ENCODE measurements around the gene LSAMP.

The LSAMP gene

GRCh38 chr3:116155841-116156240, 289.4 kb downstream of the LSAMP start:
- DNase-seq = no peak

- DNase-seq = no peak
Measured at GRCh38 chr3:116154389-116154788, 290.9 kb downstream of the LSAMP start.

- no peak for DNase-seq
Measured at GRCh38 chr3:116153174-116153573, 292.1 kb downstream of the LSAMP start.

GRCh38 chr3:116150655-116151167, 294.6 kb downstream of the LSAMP start:
- no peak for DNase-seq

GRCh38 chr3:116148881-116149851, 296.1 kb downstream of the LSAMP start:
- no peak for DNase-seq

- DNase-seq = no peak
Measured at GRCh38 chr3:116145613-116146012, 299.7 kb downstream of the LSAMP start.

GRCh38 chr3:116141724-116142123, 303.6 kb downstream of the LSAMP start:
- DNase-seq = no peak

GRCh38 chr3:116140100-116140689, 305.1 kb downstream of the LSAMP start:
- no peak for DNase-seq

GRCh38 chr3:116139641-116140040, 305.6 kb downstream of the LSAMP start:
- DNase-seq = no peak

GRCh38 chr3:116135457-116136085, 309.7 kb downstream of the LSAMP start:
- no peak for DNase-seq

- no peak for DNase-seq
Measured at GRCh38 chr3:116129187-116129946, 315.9 kb downstream of the LSAMP start.

- DNase-seq = no peak
Measured at GRCh38 chr3:116127464-116127863, 317.8 kb downstream of the LSAMP start.

GRCh38 chr3:116124166-116124565, 321.1 kb downstream of the LSAMP start:
- DNase-seq = no peak

- DNase-seq = no peak
Measured at GRCh38 chr3:116118475-116119169, 326.7 kb downstream of the LSAMP start.

GRCh38 chr3:116114586-116114985, 330.7 kb downstream of the LSAMP start:
- no peak for DNase-seq

GRCh38 chr3:116112696-116113095, 332.6 kb downstream of the LSAMP start:
- DNase-seq = no peak

- no peak for DNase-seq
Measured at GRCh38 chr3:116111765-116112164, 333.5 kb downstream of the LSAMP start.

GRCh38 chr3:116103868-116104530, 341.3 kb downstream of the LSAMP start:
- no peak for DNase-seq

- no peak for DNase-seq
Measured at GRCh38 chr3:116102037-116102436, 343.2 kb downstream of the LSAMP start.

GRCh38 chr3:116097226-116097625, 348.1 kb downstream of the LSAMP start:
- no peak for DNase-seq

- DNase-seq = no peak
Measured at GRCh38 chr3:116096631-116097030, 348.7 kb downstream of the LSAMP start.

GRCh38 chr3:116093374-116093773, 351.9 kb downstream of the LSAMP start:
- no peak for DNase-seq

Measured in activated T-cell treated with anti-CD3 and anti-CD28 coated beads, Interleukin-2, amount 50 U/mL, for 1 hour (primary cell).